Breast epithelium (tissue), 4 donors: ENCODE data around the gene SPTBN5. TPM values are rescaled to one million over a fixed set of nuclear protein-coding genes. Genes with fewer than 3 reads are reported as not detected.

Source experiments
- DNase-seq, 2 donors: peaks; one replicate each; pipeline ENCODE4 v3.0.0-alpha.2; 2019; ENCODE audit warnings: low spot score in 2 of 2
- H3K27ac ChIP-seq, 2 donors: fragments of 200-600 bp; sonication (generic) in 1 of 2; one replicate each; pipeline ENCODE4 v1.5.1; 2016 to 2019; ENCODE audit warnings: mild to moderate bottlenecking in 1 of 2
- H3K27me3 ChIP-seq, 2 donors: fragments of 200-600 bp; sonication (generic) in 1 of 2; one replicate each; pipeline versions ENCODE4 v1.5.1 to v1.6.0; 2017 to 2019; ENCODE audit warnings: control low read depth in 1 of 2, mild to moderate bottlenecking in 1 of 2
- H3K36me3 ChIP-seq: fragments of 200-600 bp; one replicate; pipeline ENCODE4 v1.5.1; 2019
- H3K4me1 ChIP-seq, 2 donors: fragments of 200-600 bp; sonication (generic); one replicate each; pipeline ENCODE4 v1.5.1; 2016 to 2019; ENCODE audit warnings: control low read depth in 1 of 2
- H3K4me3 ChIP-seq, 3 donors: fragments of 200-600 bp; sonication (generic); 1 replicate in 2 of 3; 2 replicates in 1 of 3; pipeline ENCODE4 v1.5.1; 2016 to 2019; ENCODE audit warnings: mild to moderate bottlenecking in 3 of 3, moderate library complexity in 2 of 3
- H3K9me3 ChIP-seq, 2 donors: fragments of 200-600 bp; sonication (generic) in 1 of 2; one replicate each; pipeline ENCODE4 v1.5.1; 2016 to 2019; ENCODE audit warnings: control low read depth in 1 of 2
- POLR2A ChIP-seq: fragments of 450-650 bp; IDR thresholded peaks from one replicate; pipeline ENCODE4 v1.6.1; 2016; ENCODE audit warnings: antibody characterized with exemption, mild to moderate bottlenecking, moderate library complexity
- POLR2AphosphoS5 ChIP-seq, 3 donors: sonication (generic); formaldehyde crosslinking; IDR thresholded peaks; one replicate each; pipeline ENCODE4 v1.6.1; 2017; ENCODE audit warnings: antibody characterized with exemption in 3 of 3
- intact Hi-C: fragments of 100-400 bp; cut with DNase I; formaldehyde crosslinking; loops from one replicate; pipeline ENCODE4 v1.15.1; 2023; ENCODE audit warnings: low total_unique reads
- total RNA-seq, 3 donors: library from RNA; depleted of rRNA; stranded (reverse); fragments of >200 nt; gene quantifications; one replicate each; pipeline ENCODE4 v1.1.0, GENCODE V29; 2016
- TF ChIP-seq, protein P1 (sequence below), 3 donors: fragments of 450-650 bp; IDR thresholded peaks; one replicate each; pipeline ENCODE4 v1.5.1; 2016 to 2017; ENCODE audit warnings: antibody characterized with exemption in 3 of 3, mild to moderate bottlenecking in 3 of 3, moderate library complexity in 3 of 3

SPTBN5 gene
- total RNA-seq, 3 donors from 2014 or later = 0.16 to 2.3 (median 2.0) TPM

- no peaks in the 10 kb centered on the region for H3K27me3 ChIP-seq
- H3K36me3 ChIP-seq = no peaks in the 10 kb centered on the region
- TF ChIP-seq, protein P1, sequence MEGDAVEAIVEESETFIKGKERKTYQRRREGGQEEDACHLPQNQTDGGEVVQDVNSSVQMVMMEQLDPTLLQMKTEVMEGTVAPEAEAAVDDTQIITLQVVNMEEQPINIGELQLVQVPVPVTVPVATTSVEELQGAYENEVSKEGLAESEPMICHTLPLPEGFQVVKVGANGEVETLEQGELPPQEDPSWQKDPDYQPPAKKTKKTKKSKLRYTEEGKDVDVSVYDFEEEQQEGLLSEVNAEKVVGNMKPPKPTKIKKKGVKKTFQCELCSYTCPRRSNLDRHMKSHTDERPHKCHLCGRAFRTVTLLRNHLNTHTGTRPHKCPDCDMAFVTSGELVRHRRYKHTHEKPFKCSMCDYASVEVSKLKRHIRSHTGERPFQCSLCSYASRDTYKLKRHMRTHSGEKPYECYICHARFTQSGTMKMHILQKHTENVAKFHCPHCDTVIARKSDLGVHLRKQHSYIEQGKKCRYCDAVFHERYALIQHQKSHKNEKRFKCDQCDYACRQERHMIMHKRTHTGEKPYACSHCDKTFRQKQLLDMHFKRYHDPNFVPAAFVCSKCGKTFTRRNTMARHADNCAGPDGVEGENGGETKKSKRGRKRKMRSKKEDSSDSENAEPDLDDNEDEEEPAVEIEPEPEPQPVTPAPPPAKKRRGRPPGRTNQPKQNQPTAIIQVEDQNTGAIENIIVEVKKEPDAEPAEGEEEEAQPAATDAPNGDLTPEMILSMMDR (IDR thresholded peaks at IDR 0.05) = no peak
- TF ChIP-seq POLR2AphosphoS5 (IDR thresholded peaks at IDR 0.05) = no peak
- TF ChIP-seq POLR2A = no peak
- intact Hi-C loops = no loop called here
- no peak for DNase-seq
- H3K27ac ChIP-seq = no peak overlapping the region
- no peaks in the 10 kb centered on the region for H3K4me1 ChIP-seq
- no peaks in the 10 kb centered on the region for H3K9me3 ChIP-seq
- no peak overlapping the region for H3K4me3 ChIP-seq
These were observed 12.8 kb upstream of the SPTBN5 start for GRCh38 chr15:41906608-41907007.

GRCh38 chr15:41905036-41905793 lies 11.4 kb upstream of the SPTBN5 start:
- Histone ChIP-seq H3K4me1 (no peaks in the 10 kb centered on the region), H3K9me3 (no peaks in the 10 kb centered on the region), H3K27ac (no peak overlapping the region), H3K27me3 (no peaks in the 10 kb centered on the region), H3K36me3 (no peaks in the 10 kb centered on the region), H3K4me3 (no peak overlapping the region)
- intact Hi-C loops = no loop called here
- no peak for DNase-seq
- TF ChIP-seq, protein P1 (IDR thresholded peaks at IDR 0.05) = no peak
- no peak for TF ChIP-seq POLR2A
- TF ChIP-seq POLR2AphosphoS5 (IDR thresholded peaks at IDR 0.05) = no peak

DNA sequence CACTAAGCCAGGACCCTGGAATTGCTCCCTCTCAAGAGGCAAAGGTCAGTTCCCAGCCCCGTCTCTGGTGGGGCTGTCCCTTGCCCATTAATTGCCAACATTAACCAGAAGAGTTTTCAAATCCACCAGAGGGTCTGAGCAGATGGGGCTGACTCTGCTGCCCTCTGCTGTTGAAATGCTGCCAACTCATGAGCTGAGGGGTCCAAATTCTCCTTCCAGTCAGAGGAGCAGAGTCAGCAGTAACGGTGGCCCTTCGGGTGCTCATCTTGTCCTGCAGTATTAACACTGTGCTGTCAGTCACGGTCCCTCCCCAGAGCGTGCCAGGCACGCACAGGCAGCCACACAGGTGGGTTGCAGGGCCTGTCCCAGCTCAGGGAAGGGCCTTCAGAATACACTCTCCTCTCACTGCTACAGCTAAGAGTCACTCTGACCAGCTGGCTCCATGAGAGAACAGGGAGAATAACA lies 10.7 kb upstream of the SPTBN5 start:
- H3K27me3 ChIP-seq = no peaks in the 10 kb centered on the region
- no peaks in the 10 kb centered on the region for H3K4me1 ChIP-seq
- DNase-seq = no peak
- no peak overlapping the region for H3K27ac ChIP-seq
- H3K36me3 ChIP-seq = no peaks in the 10 kb centered on the region
- no peak for TF ChIP-seq POLR2A
- TF ChIP-seq, protein P1 (IDR thresholded peaks at IDR 0.05) = peak; percentile 58 to 86 (median 81)
- intact Hi-C loops = loop anchor here (5.0 kb wide), 1 partner anchor 132 kb away; the partner anchor contains the start of gene MAPKBP1
- no peak overlapping the region for H3K4me3 ChIP-seq
- H3K9me3 ChIP-seq = no peaks in the 10 kb centered on the region

GRCh38 chr15:41903782-41904181 lies 9.9 kb upstream of the SPTBN5 start:
- Histone ChIP-seq H3K36me3 (no peaks in the 10 kb centered on the region), H3K27me3 (no peaks in the 10 kb centered on the region), H3K4me1 (no peaks in the 10 kb centered on the region), H3K4me3 (no peak overlapping the region), H3K27ac (no peak overlapping the region), H3K9me3 (no peaks in the 10 kb centered on the region)
- no peak for DNase-seq
- no peak for TF ChIP-seq POLR2A
- TF ChIP-seq, protein P1 (IDR thresholded peaks at IDR 0.05) = no peak
- TF ChIP-seq POLR2AphosphoS5 (IDR thresholded peaks at IDR 0.05) = no peak
- intact Hi-C loops = loop anchor here (5.0 kb wide), 1 partner anchor 131 kb away; the partner anchor contains the start of gene MAPKBP1

GRCh38 chr15:41901431-41901830 lies 7.6 kb upstream of the SPTBN5 start:
- Histone ChIP-seq H3K9me3 (no peaks in the 10 kb centered on the region), H3K27ac (no peak overlapping the region), H3K4me1 (no peaks in the 10 kb centered on the region), H3K36me3 (no peaks in the 10 kb centered on the region), H3K27me3 (no peaks in the 10 kb centered on the region), H3K4me3 (no peak overlapping the region)
- intact Hi-C loops = loop anchor here (5.0 kb wide), 1 partner anchor 129 kb away; the partner anchor contains the start of gene MAPKBP1
- DNase-seq = no peak
- TF ChIP-seq POLR2A = no peak
- TF ChIP-seq, protein P1 (IDR thresholded peaks at IDR 0.05) = no peak
- no peak for TF ChIP-seq POLR2AphosphoS5 (IDR thresholded peaks at IDR 0.05)
